HG02588 (cell line): Measurements from ENCODE around the gene MAP1A.

Source experiments
- ATAC-seq: cut with Tn5 transposase; IDR thresholded peaks from one replicate; pipeline ENCODE4 v1.9.1; 2021; ENCODE audit warnings: mild to moderate bottlenecking, moderate library complexity; ENCODE audit not compliant: unreplicated experiment

Gene MAP1A

DNA sequence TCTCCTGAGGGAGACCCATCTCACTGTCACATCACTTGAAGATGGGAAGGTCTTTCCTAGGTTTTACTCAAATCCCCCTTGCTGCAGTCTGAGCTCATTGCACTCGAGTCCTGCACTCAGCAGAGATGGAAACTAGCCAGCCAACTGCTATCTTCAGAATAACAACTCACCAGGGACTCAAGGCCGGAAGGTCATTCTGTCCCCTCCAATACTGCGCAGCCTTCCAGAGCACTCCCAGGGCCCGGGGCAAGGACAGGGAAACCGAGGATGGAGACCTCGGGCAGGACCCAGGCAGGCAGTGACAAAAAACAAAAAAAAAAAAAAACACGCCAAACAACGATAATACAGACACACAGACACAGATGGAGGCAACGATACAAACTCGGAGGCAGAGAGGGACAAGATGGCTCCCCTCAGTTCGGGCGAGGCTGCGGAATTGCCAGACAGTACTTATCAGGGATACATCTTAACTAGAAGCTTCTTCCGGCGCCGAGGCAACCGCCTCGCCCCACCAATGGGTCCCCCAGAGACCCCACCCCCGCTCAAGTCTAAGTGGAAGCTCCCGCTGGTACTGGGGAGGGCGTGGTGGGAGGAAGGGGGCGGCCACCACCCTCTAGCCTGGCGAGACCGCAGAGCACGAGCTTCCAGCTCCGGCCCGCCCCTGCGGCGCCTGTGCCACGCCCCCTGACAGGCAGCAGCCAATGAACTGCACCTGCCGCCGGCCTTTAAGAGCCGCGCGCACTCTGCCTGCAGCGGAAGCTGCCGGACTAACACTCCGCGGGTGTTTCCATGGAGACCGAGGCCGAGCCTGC lies 7.0 kb upstream of the MAP1A start:
- ATAC-seq: peak; percentile 95

DNA sequence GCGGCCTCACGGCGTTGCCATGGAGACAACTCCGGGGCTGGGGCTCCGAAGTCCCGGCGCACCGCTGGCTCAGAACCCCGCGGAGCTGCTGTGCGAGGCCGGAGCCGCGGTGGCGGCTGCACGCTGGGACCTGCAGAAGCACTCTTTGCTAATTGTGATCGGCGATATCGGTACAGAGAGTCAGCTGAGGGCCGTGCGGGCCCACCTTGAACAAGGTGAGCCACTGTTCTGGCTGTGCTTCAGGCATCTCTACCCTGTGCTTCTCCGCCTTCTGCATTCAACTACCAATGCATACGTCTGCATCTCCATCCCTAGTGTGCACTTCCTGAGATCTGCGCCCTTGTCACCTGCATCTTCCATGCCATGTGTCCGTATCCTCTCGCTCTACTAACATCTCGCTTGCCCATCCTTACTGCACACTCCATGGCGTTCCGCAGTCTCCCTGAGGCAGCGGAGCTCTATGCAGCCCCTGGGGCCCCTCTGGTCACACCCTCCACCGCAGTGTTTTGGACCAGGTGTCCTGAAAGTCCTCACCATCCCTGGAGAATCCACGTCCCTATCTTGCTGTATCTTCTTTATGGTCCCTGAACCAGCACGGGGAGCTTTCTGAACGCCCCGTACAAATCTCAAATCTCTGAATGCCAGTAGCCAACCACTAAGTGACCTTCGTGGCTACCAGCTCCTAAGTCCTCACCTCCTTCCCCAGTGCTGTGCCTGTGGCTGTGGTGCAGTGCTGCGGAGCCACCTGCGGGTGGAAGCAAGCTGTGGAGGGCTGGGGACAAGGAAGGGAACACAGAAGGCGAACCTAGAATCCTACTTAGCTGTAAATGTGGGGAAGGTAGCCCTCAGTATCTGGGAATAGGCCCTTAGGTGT lies 6.2 kb upstream of the MAP1A start:
- ATAC-seq: no peak

DNA sequence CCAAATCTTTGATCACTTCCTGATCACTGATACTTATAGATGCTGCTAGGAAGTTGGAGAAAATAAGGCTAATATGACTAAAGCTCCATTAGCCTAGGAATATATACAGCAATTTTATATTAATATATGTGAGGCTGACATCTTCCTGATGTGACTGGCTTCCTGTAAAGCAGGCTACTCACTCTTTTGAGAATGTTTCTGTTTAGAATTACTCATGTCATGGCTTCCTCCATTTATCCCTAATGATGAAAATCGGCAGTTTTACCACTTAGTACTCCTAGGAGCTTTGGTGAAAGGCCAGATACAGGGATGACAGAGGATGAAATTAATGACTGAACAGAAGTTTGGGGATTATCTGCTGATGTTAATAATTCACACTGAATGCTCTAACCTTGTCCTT lies 3.9 kb upstream of the MAP1A start:
- no peak for ATAC-seq

DNA sequence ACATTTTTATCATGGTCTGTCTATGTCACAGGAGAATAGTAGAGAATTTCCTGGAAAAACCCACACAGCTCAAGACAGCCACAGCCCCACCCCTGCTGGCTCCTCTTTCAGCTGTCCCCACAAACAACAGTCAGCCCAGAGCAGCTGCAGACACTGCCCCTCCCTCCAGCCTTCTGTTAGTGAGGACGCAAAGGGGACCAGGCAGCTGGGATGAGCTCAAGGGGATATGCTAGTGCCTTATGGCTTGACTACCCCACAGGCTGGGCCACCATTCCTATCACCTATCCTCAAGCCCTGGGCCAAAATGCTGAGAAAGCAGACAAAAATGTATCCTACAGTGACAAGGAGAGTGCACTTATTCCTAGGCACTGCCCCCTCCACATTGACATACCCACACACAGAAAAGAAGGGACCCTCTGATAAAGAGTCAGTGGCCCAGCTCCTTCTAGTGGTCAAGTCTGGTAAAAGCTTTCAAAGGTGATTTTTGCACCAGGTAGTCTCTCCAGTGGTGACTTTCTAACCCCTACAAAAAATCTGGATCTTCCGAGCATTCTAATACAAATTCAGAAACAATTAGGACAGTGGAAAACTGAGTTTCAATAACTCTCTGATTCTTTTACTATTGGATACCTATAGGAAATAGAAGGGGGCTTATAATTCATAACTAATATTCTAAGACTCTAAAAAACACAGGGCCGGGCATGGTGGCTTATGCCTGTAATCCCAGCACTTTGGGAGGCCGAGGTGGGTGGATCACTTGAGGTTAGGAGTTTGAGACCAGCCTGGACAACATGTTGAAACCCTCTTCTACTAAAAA lies 3.0 kb upstream of the MAP1A start:
- no peak for ATAC-seq

DNA sequence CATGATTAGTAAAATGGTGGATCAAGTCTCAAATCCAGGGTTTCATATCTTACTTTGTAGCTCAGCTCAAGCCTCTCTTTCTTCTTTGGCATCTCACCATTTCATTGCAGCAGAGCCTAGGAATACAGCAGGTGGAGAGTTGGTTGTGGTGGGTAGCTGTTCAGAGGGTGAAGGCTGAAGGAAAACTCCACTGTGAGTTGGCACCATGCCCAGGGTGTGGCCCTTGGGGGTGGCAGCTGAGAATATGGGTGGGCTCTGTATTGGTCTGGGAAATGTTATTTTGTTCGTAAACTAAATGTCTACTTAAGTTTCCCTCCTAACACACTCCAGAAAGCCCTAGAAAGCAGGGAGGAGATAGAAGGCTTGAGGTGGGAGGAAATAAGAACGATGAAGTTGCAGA lies 1.7 kb upstream of the MAP1A start:
- no peak for ATAC-seq

DNA sequence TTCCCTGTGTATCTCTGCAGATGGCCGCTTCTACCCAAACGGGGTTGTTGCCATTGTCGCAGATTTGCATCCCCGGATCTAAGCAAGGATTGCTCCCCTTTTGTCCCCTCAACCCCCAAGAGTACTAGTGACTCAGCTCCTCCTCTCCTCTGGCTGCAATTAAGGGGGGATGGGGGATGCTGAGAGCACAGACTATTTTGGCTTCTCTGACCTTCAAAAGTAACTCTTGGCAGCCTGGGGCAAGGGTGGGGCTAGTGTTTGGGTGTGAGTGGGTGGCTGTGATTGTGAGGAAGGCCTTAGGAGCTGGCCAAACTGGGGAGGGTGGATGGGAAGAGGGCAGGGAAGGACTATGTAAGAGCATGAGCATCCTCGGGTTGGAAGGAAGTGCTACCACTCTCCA lies 1.2 kb upstream of the MAP1A start:
- ATAC-seq: no peak

DNA sequence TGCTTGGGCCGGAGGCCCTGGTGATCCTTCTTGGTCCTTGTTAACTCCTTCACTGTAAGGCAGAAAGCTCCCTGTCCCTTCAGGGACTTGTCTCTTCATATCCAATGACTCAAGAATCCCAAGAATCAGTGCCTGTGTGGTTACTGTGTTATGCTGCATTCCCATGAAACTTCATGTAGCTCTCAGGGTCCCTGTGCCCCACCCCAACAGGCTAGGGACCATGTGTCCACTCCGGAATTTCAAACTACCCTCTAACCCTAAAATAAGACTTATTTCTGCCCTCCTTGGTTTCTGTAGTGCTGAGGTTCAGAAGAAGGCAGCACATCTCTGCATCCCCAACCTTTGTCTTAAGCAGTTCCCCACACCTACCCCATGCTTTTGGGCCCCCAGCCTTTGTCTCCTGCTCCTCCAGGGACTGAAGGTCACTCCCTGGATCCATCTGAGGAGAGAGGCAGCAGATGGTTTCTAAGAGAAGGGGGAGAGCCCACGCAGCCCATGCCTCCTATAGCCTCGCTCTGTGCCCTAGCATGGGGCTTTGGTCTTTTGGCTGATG lies 531 bp upstream of the MAP1A start:
- no peak for ATAC-seq

DNA sequence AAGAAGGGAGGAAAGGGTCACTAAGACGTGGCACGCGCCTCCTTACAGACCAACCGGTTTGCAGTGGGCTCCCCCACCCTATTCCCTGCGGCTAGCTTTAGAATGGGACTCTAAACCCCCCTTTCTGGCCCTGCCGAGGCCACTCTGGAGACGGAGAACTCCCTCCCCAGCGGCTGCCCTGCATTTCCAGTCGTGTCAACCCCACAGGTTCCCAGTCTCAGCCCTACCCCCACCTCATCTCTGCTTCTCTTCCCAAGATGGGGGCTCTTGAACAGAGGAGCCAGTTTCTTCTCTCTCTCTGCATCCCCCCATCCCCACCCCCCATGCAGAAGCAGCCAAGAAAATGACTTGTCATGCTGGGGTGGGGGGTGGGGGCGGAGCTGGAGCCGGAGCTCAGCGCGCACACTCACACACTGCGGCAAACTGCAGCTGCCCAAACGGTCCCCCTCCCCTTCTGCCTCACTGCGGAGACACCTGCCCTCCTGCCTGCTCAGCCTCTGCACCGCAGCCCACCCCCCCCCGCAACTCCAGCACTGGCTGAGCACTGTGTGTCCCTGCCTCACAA lies 871 bp downstream of the MAP1A start:
- no peak for ATAC-seq

DNA sequence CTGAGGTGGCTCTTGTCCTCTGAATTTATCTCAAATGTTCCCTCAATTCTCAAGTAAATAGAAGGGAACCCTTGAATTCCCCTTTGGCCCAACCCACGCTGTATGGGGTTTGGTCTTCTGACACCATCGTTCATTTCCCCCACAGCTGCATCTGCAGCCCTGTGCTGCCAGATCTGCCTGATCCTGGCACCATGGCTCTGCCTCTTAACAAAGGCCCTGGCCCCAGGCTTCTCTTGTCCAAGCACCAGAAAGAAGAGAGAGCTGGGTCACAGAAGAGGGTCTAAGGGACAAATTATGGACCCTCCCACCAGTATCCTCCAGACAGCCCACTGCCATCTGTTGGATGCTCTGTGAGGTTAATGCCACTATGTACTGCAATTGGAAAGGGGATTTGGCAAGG lies 1.8 kb downstream of the MAP1A start:
- no peak for ATAC-seq

DNA sequence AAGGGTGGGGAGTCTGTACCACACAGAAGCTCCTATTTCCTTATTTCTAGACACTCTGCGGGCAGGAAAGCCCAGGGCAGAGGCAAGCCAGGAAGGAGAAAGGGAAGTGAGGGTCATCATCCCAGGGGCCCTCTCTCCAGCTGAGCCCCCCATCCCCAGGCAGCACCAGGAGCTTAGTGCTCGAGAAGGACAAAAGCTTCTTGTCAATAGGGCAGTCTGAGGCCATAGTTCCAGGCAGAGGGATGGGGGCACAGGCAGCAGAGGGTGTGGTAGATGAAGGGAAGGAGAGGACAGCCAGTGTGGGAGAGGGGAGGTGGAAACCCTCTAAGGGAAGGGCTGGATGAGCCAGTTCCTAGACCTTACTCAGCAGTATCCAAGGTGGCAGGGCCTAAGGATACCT lies 2.7 kb downstream of the MAP1A start:
- ATAC-seq: no peak

DNA sequence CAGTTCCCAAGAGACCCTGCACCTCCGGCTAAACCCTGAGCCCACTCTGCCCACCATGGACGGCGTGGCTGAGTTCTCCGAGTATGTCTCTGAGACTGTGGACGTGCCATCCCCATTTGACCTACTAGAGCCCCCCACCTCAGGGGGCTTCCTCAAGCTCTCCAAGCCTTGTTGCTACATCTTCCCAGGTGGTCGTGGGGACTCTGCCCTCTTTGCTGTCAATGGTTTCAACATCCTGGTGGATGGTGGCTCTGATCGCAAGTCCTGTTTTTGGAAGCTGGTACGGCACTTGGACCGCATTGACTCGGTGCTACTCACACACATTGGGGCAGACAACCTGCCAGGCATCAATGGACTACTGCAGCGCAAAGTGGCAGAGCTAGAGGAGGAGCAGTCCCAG lies 4.0 kb downstream of the MAP1A start:
- ATAC-seq: no peak

DNA sequence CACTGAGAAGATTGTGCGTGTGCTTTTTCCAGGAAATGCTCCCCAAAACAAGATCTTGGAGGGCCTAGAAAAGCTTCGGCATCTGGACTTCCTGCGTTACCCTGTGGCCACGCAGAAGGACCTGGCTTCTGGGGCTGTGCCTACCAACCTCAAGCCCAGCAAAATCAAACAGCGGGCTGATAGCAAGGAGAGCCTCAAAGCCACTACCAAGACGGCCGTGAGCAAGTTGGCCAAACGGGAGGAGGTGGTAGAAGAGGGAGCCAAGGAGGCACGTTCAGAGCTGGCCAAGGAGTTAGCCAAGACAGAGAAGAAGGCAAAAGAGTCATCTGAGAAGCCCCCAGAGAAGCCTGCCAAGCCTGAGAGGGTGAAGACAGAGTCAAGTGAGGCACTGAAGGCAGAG lies 4.8 kb downstream of the MAP1A start:
- no peak for ATAC-seq

DNA sequence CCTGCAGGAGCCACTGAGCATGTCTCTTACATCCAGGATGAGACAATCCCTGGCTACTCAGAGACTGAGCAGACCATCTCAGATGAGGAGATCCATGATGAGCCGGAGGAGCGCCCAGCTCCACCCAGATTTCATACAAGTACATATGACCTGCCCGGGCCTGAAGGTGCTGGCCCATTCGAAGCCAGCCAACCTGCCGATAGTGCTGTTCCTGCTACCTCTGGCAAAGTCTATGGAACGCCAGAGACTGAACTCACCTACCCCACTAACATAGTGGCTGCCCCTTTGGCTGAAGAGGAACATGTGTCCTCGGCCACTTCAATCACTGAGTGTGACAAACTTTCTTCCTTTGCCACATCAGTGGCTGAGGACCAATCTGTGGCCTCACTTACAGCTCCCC lies 6.2 kb downstream of the MAP1A start:
- ATAC-seq: no peak

DNA sequence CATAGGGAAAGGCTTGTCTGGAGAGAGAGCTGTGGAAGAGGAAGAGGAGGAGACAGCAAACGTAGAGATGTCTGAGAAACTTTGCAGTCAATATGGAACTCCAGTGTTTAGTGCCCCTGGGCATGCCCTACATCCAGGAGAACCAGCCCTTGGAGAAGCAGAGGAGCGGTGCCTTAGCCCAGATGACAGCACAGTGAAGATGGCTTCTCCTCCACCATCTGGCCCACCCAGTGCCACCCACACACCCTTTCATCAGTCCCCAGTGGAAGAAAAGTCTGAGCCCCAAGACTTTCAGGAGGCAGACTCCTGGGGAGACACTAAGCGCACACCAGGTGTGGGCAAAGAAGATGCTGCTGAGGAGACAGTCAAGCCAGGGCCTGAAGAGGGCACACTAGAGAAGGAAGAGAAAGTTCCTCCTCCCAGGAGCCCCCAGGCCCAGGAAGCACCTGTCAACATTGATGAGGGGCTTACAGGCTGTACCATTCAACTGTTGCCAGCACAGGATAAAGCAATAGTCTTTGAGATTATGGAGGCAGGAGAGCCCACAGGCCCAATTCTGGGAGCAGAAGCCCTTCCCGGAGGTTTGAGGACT lies 6.9 kb downstream of the MAP1A start:
- no peak for ATAC-seq

DNA sequence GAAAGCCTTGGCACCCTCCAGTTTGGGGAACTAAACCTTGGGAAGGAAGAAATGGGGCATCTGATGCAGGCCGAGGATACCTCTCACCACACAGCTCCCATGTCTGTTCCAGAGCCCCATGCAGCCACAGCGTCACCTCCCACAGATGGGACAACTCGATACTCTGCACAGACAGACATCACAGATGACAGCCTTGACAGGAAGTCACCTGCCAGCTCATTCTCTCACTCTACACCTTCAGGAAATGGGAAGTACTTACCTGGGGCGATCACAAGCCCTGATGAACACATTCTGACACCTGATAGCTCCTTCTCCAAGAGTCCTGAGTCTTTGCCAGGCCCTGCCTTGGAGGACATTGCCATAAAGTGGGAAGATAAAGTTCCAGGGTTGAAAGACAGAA lies 7.7 kb downstream of the MAP1A start:
- ATAC-seq: no peak

DNA sequence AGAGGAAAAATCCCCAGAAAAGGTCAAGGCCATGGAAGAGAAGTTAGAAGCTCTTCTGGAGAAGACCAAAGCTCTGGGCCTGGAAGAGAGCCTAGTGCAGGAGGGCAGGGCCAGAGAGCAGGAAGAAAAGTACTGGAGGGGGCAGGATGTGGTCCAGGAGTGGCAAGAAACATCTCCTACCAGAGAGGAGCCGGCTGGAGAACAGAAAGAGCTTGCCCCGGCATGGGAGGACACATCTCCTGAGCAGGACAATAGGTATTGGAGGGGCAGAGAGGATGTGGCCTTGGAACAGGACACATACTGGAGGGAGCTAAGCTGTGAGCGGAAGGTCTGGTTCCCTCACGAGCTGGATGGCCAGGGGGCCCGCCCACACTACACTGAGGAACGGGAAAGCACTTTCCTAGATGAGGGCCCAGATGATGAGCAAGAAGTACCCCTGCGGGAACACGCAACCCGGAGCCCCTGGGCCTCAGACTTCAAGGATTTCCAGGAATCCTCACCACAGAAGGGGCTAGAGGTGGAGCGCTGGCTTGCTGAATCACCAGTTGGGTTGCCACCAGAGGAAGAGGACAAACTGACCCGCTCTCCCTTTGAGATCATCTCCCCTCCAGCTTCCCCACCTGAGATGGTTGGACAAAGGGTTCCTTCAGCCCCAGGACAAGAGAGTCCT lies 9.0 kb downstream of the MAP1A start:
- ATAC-seq: no peak

DNA sequence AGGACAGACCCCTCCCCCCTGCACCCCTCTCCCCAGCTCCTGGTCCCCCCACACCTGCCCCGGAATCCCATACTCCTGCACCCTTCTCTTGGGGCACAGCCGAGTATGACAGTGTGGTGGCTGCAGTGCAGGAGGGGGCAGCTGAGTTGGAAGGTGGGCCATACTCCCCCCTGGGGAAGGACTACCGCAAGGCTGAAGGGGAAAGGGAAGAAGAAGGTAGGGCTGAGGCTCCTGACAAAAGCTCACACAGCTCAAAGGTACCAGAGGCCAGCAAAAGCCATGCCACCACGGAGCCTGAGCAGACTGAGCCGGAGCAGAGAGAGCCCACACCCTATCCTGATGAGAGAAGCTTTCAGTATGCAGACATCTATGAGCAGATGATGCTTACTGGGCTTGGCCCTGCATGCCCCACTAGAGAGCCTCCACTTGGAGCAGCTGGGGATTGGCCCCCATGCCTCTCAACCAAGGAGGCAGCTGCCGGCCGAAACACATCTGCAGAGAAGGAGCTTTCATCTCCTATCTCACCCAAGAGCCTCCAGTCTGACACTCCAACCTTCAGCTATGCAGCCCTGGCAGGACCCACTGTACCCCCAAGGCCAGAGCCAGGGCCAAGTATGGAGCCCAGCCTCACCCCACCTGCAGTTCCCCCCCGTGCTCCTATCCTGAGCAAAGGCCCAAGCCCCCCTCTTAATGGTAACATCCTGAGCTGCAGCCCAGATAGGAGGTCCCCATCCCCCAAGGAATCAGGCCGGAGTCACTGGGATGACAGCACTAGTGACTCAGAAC lies 9.8 kb downstream of the MAP1A start:
- no peak for ATAC-seq

DNA sequence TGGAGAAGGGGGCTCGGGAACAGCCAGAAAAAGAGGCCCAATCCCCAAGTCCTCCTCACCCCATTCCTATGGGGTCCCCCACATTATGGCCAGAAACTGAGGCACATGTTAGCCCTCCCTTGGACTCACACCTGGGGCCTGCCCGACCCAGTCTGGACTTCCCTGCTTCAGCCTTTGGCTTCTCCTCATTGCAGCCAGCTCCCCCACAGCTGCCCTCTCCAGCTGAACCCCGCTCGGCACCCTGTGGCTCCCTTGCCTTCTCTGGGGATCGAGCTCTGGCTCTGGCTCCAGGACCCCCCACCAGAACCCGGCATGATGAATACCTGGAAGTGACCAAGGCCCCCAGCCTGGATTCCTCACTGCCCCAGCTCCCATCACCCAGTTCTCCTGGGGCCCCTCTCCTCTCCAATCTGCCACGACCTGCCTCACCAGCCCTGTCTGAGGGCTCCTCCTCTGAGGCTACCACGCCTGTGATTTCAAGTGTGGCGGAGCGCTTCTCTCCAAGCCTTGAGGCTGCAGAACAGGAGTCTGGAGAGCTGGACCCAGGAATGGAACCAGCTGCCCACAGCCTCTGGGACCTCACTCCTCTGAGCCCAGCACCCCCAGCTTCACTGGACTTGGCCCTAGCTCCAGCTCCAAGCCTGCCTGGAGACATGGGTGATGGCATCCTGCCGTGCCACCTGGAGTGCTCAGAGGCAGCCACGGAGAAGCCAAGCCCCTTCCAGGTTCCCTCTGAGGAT lies 10.6 kb downstream of the MAP1A start:
- ATAC-seq: no peak
